Ascending aorta (tissue), 2 donors: ENCODE measurements around the gene KRTAP10-10. TPM values are rescaled to one million over a fixed set of nuclear protein-coding genes. Genes with fewer than 3 reads are reported as not detected.
"Not testable (repeated sequence)": the region's sequence is repeated elsewhere in the genome, so short reads cannot be mapped to it uniquely, and the experiment has no call there.

ENCODE experiments used
- DNase-seq, 2 donors: peaks; one replicate each; pipeline ENCODE4 v3.0.0-alpha.2; 2019; ENCODE audit warnings: low spot score in 2 of 2
- H3K27ac ChIP-seq, 2 donors: fragments of 200-600 bp; sonication (generic); one replicate each; pipeline ENCODE4 v1.5.1; 2016 to 2017; ENCODE audit warnings: mild to moderate bottlenecking in 1 of 2
- H3K27me3 ChIP-seq: fragments of 200-600 bp; sonication (generic); one replicate; pipeline ENCODE4 v1.5.1; 2017
- H3K36me3 ChIP-seq, 2 donors: fragments of 200-600 bp; sonication (generic); one replicate each; pipeline ENCODE4 v1.5.1; 2016
- H3K4me1 ChIP-seq, 2 donors: fragments of 200-600 bp; sonication (generic); one replicate each; pipeline ENCODE4 v1.5.1; 2016 to 2017; ENCODE audit warnings: mild to moderate bottlenecking in 1 of 2
- H3K4me3 ChIP-seq, 2 donors: fragments of 200-600 bp; sonication (generic); one replicate each; pipeline ENCODE4 v1.5.1; 2016 to 2017; ENCODE audit warnings: mild to moderate bottlenecking in 1 of 2
- H3K9me3 ChIP-seq, 2 donors: fragments of 200-600 bp; sonication (generic); one replicate each; pipeline ENCODE4 v1.5.1; 2016
- intact Hi-C: fragments of 100-400 bp; cut with DNase I; formaldehyde crosslinking; loops from one replicate; pipeline ENCODE4 v1.15.1; 2023
- total RNA-seq: library from RNA; depleted of rRNA; stranded (reverse); fragments of >200 nt; gene quantifications from one replicate; pipeline ENCODE4 v1.1.0, GENCODE V29; 2016
- TF ChIP-seq, protein P1 (sequence below), 3 experiments: fragments of 200-600 bp in 2 of 3; fragments of 450-650 bp in 1 of 3; sonication (generic) in 2 of 3; IDR thresholded peaks; one replicate each; pipeline ENCODE4 v1.5.1; 2016 to 2019; ENCODE audit warnings: antibody characterized with exemption in 3 of 3, mild to moderate bottlenecking in 1 of 3, moderate library complexity in 1 of 3

The KRTAP10-10 gene
- total RNA-seq, 1 donor from 2014 or later: not detected

DNA sequence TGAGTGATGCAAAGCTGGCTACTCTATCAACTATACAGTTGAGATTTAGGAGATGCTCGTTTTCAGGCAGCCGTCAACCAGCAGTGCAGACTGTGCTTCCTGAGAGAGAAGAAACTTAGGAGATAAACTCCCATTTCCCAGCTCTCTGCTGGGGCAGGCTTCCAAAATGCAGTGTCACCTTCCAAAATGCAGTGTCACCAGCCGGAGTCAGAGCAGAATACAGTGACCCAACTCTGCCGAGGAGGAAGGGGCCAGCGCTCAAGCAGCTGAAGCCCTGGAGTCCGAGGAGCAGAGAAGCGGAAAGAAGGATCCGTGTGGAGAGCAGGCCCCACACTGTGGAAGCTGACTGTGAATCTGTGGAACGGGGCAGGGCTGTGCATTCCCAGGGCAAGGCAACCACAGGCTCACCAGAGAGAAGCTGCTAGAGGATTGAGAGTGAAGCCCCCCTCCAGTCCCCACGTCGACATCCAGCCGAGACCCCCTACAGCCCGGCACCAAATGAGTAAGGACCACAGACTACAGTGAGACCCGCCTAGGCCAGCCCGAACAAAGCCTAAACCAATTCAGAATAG, 45.5 kb downstream of the KRTAP10-10 start:
- H3K36me3 ChIP-seq: no peaks in the 10 kb centered on the region
- H3K4me3 ChIP-seq: no peak overlapping the region
- H3K27ac ChIP-seq: no peak overlapping the region
- intact Hi-C loops: loop anchor here (10.0 kb wide), 1 partner anchor 278 kb away; no protein-coding TSS in a partner anchor
- no peaks in the 10 kb centered on the region for H3K27me3 ChIP-seq
- TF ChIP-seq, protein P1, sequence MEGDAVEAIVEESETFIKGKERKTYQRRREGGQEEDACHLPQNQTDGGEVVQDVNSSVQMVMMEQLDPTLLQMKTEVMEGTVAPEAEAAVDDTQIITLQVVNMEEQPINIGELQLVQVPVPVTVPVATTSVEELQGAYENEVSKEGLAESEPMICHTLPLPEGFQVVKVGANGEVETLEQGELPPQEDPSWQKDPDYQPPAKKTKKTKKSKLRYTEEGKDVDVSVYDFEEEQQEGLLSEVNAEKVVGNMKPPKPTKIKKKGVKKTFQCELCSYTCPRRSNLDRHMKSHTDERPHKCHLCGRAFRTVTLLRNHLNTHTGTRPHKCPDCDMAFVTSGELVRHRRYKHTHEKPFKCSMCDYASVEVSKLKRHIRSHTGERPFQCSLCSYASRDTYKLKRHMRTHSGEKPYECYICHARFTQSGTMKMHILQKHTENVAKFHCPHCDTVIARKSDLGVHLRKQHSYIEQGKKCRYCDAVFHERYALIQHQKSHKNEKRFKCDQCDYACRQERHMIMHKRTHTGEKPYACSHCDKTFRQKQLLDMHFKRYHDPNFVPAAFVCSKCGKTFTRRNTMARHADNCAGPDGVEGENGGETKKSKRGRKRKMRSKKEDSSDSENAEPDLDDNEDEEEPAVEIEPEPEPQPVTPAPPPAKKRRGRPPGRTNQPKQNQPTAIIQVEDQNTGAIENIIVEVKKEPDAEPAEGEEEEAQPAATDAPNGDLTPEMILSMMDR (IDR thresholded peaks at IDR 0.05): no peak
- peak in 1 of 2 donors; percentile 9 for DNase-seq
- no peaks in the 10 kb centered on the region for H3K9me3 ChIP-seq
- H3K4me1 ChIP-seq: no peaks in the 10 kb centered on the region

DNA sequence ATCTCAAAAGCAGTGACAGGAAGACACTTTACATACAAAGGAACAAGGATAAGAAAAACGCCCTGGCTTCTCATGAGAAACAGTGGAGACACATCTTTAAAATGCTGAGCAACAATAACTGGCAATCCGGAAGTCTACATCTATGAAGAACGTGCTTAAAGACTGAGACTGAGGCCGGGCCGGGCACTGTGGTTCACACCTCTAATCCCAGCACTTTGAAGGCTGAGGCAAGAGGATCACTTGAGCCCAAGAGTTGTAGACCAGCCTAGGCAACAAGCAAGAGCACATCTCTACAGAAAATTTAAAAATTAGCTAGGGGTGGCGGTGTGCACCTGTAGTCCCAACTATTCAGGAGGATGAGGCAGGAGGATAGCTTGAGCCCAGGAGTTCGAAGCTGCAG, 46.9 kb downstream of the KRTAP10-10 start:
- intact Hi-C loops: loop anchor here (10.0 kb wide), 1 partner anchor 279 kb away; no protein-coding TSS in a partner anchor
- no peaks in the 10 kb centered on the region for H3K9me3 ChIP-seq
- no peak overlapping the region for H3K27ac ChIP-seq
- TF ChIP-seq, protein P1 (IDR thresholded peaks at IDR 0.05): no peak
- no peak overlapping the region for H3K4me3 ChIP-seq
- H3K36me3 ChIP-seq: no peaks in the 10 kb centered on the region
- DNase-seq: peak in 1 of 2 donors; percentile 11
- no peaks in the 10 kb centered on the region for H3K27me3 ChIP-seq
- no peaks in the 10 kb centered on the region for H3K4me1 ChIP-seq

DNA sequence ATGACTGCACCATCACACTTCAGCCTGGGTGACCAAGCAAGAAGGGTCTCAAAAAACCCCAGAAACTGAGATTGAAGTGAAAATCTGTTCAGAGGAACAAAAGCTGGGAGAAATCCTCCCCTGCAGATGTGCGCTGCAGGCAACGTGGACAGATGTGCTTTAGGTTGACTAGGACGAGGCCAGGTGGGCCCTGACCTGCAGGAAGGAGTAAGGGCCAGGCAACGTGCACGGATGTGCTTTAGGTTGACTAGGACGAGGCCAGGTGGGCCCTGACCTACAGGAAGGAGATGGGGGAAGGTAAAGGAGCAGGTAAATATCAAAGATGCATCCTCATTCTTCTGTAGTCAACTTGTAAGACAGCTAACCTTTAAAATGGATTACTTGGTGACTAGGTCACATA, 47.3 kb downstream of the KRTAP10-10 start:
- TF ChIP-seq, protein P1 (IDR thresholded peaks at IDR 0.05): no peak
- DNase-seq: no peak
- no peaks in the 10 kb centered on the region for H3K4me1 ChIP-seq
- no peak overlapping the region for H3K4me3 ChIP-seq
- H3K9me3 ChIP-seq: no peaks in the 10 kb centered on the region
- no peaks in the 10 kb centered on the region for H3K36me3 ChIP-seq
- H3K27me3 ChIP-seq: no peaks in the 10 kb centered on the region
- H3K27ac ChIP-seq: no peak overlapping the region
- intact Hi-C loops: loop anchor here (10.0 kb wide), 1 partner anchor 280 kb away; no protein-coding TSS in a partner anchor

DNA sequence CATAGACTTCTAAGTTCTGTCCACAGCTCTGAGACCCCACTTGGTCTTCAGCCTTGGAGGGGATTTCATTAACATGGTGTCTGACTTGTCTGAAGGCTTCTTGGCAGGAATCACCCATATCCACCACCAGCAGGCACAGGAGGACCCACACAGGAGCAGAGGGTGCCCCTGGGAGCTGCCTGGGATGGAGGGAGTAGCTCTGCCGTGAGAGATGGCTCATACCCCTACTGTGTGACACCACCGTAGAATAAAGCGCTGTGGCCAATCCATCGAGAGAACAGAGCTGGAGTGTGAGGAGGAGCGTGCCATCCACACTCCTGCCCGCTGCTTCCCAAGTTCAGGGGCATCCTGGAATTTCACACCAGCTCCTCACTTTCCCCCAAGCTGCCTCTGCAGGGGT, 47.9 kb downstream of the KRTAP10-10 start:
- H3K27me3 ChIP-seq, H3K27ac ChIP-seq, H3K36me3 ChIP-seq, H3K4me3 ChIP-seq, H3K4me1 ChIP-seq, H3K9me3 ChIP-seq: not testable (repeated sequence)
- peak in 1 of 2 donors; percentile 42 for DNase-seq
- intact Hi-C loops: loop anchor here (10.0 kb wide), 1 partner anchor 280 kb away; no protein-coding TSS in a partner anchor

DNA sequence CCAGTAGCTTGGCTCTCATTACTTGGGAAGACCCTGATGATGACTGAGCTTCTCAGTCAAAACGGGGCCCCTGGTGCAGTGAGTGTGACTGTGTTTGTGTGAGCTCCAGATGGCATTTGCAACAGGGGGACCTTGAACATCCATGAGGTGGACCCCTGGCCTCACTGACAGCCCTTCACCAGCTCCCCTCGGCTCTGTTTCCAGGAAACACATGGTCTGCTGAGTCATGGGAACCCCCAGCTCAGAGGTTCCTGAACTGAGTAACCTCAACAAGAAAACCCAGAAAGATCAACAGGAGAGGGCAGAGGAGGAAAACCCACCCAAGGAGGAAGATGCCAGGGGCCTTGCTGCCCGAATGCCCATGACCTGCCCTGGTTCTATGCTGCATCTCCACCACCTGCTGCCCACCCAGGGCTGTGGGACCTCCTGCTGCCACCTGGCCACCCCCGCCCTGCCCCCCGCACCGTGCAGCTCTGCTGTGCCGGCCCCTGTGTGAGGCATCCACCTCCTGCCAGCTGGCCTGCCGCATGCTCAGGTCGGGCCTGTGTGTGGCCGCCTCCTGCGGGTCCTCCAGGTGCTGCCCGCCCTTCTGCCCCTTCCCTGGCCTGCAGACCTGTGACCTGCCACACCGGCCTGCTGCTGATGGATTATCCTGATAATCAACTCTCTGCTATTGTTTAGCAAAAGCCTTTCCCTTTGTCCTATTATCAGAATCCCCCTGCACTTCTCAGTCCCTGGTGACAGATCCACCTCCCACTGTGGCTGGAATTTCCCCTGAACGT, 49.0 kb downstream of the KRTAP10-10 start:
- no peaks in the 10 kb centered on the region for H3K9me3 ChIP-seq
- H3K36me3 ChIP-seq: no peaks in the 10 kb centered on the region
- DNase-seq: peak in 1 of 2 donors; percentile 27
- no peaks in the 10 kb centered on the region for H3K27me3 ChIP-seq
- intact Hi-C loops: loop anchor here (10.0 kb wide), 1 partner anchor 281 kb away; no protein-coding TSS in a partner anchor
- TF ChIP-seq, protein P1 (IDR thresholded peaks at IDR 0.05): no peak
- no peak overlapping the region for H3K4me3 ChIP-seq
- H3K27ac ChIP-seq: no peak overlapping the region
- H3K4me1 ChIP-seq: no peaks in the 10 kb centered on the region
